Measurements from ENCODE around the gene MTX1.

MTX1 gene

DNA sequence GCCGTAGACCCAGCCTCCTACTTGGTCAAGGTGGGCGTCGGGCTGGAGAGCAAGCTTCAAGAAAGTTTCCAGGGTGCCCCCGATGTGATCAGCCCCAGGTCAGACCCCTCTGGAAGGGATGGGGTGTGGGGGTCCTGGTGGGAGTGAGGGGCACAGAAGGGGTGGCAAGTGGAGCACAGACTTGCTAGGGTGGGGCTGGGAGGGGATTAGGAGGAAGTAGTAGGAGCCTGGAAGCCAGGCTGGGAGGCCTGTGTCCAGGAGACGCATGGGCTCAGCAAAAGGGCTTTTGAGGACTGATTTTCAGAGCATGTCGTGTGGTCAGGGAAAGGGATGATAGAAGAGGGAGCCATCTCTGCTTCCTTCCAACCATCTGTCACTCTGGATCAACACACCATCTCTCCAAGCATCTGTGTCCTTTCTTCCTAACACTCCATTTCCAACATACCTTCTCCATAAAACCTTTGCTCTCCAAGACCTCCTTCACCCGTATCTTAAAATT, 26.4 kb upstream of the MTX1 start:
- Histone ChIP-seq H3K27ac (replicated peaks) (no peak overlapping the region), H3K27me3 (ENCODE audit: insufficient read depth, poor library complexity, severe bottlenecking) (no peaks in the 10 kb centered on the region), H3K4me3 (replicated peaks; ENCODE audit: insufficient read depth, low read length) (no peak overlapping the region)
- TF ChIP-seq POLR2AphosphoS5 (IDR thresholded peaks at IDR 0.05; ENCODE audit: low read depth) (no peak), GABPA (IDR thresholded peaks at IDR 0.05; ENCODE audit: low read depth) (no peak), REST (IDR thresholded peaks at IDR 0.05; ENCODE audit: insufficient replicate concordance, low read depth) (no peak), SPI1 (IDR thresholded peaks at IDR 0.05; ENCODE audit: borderline replicate concordance, low read depth) (no peak)
- TF ChIP-seq, protein P1, sequence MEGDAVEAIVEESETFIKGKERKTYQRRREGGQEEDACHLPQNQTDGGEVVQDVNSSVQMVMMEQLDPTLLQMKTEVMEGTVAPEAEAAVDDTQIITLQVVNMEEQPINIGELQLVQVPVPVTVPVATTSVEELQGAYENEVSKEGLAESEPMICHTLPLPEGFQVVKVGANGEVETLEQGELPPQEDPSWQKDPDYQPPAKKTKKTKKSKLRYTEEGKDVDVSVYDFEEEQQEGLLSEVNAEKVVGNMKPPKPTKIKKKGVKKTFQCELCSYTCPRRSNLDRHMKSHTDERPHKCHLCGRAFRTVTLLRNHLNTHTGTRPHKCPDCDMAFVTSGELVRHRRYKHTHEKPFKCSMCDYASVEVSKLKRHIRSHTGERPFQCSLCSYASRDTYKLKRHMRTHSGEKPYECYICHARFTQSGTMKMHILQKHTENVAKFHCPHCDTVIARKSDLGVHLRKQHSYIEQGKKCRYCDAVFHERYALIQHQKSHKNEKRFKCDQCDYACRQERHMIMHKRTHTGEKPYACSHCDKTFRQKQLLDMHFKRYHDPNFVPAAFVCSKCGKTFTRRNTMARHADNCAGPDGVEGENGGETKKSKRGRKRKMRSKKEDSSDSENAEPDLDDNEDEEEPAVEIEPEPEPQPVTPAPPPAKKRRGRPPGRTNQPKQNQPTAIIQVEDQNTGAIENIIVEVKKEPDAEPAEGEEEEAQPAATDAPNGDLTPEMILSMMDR (IDR thresholded peaks at IDR 0.05; ENCODE audit: insufficient read depth, low read length), result no peak
- DNase-seq (ENCODE audit: low read depth in 1 of 2, low spot score in 1 of 2), result no peak

- no peak for TF ChIP-seq SPI1 (IDR thresholded peaks at IDR 0.05; ENCODE audit: borderline replicate concordance, low read depth)
- no peak for TF ChIP-seq GABPA (IDR thresholded peaks at IDR 0.05; ENCODE audit: low read depth)
- no peak for TF ChIP-seq POLR2AphosphoS5 (IDR thresholded peaks at IDR 0.05; ENCODE audit: low read depth)
- no peak for TF ChIP-seq REST (IDR thresholded peaks at IDR 0.05; ENCODE audit: insufficient replicate concordance, low read depth)
- TF ChIP-seq, protein P1 (IDR thresholded peaks at IDR 0.05; ENCODE audit: insufficient read depth, low read length), result no peak
- Histone ChIP-seq H3K27ac (replicated peaks) (no peak overlapping the region), H3K4me3 (replicated peaks; ENCODE audit: insufficient read depth, low read length) (no peak overlapping the region), H3K27me3 (ENCODE audit: insufficient read depth, poor library complexity, severe bottlenecking) (no peaks in the 10 kb centered on the region)
- DNase-seq (ENCODE audit: low read depth in 1 of 2, low spot score in 1 of 2), result no peak
Measured at GRCh38 chr1:155183775-155184221, 24.7 kb upstream of the MTX1 start.

GRCh38 chr1:155184351-155184811, 24.1 kb upstream of the MTX1 start:
- DNase-seq (ENCODE audit: low read depth in 1 of 2, low spot score in 1 of 2), result no peak
- Histone ChIP-seq H3K4me3 (replicated peaks; ENCODE audit: insufficient read depth, low read length) (no peak overlapping the region), H3K27me3 (ENCODE audit: insufficient read depth, poor library complexity, severe bottlenecking) (no peaks in the 10 kb centered on the region), H3K27ac (replicated peaks) (no peak overlapping the region)
- no peak for TF ChIP-seq REST (IDR thresholded peaks at IDR 0.05; ENCODE audit: insufficient replicate concordance, low read depth)
- no peak for TF ChIP-seq GABPA (IDR thresholded peaks at IDR 0.05; ENCODE audit: low read depth)
- TF ChIP-seq, protein P1 (IDR thresholded peaks at IDR 0.05; ENCODE audit: insufficient read depth, low read length), result no peak

All from HL-60 (cell line).